SU-DHL-6 (cell line): ENCODE data around the gene SETSIP.

Experiments
- H2AFZ ChIP-seq: fragments of 200-600 bp; sonication (generic); 2 replicates; pipeline ENCODE4 v1.6.1; 2014; ENCODE audit warnings: low read depth, mild to moderate bottlenecking, moderate library complexity, mixed read lengths, antibody characterized with exemption, low read length; ENCODE audit not compliant: severe bottlenecking
- H3F3A ChIP-seq: fragments of 200-600 bp; shearing (Covaris generic); 2 replicates; pipeline ENCODE4 v1.6.0; 2016; ENCODE audit warnings: antibody characterized with exemption, mild to moderate bottlenecking; ENCODE audit not compliant: insufficient read depth
- H3K27ac ChIP-seq: fragments of 200-600 bp; sonication (generic); 2 replicates; pipeline ENCODE4 v1.5.1; 2016; ENCODE audit warnings: low read depth, mild to moderate bottlenecking, low read length, moderate library complexity, mixed read lengths
- H3K27me3 ChIP-seq: fragments of 200-600 bp; sonication (generic), shearing (Covaris generic); 2 replicates; pipeline ENCODE4 v1.6.0; 2014; ENCODE audit warnings: mild to moderate bottlenecking, low read length
- H3K36me3 ChIP-seq: fragments of 200-600 bp; sonication (generic); 2 replicates; pipeline ENCODE4 v1.6.1; 2014; ENCODE audit warnings: mild to moderate bottlenecking, low read length, mixed read lengths
- H3K4me2 ChIP-seq: fragments of 300-600, 200-600 bp; shearing (Covaris generic), sonication (generic); 2 replicates; pipeline ENCODE4 v1.6.0; 2014; ENCODE audit warnings: low read length, low read depth, mild to moderate bottlenecking; ENCODE audit not compliant: poor library complexity, severe bottlenecking
- H3K4me3 ChIP-seq: fragments of 200-600 bp; sonication (generic); 2 replicates; pipeline ENCODE4 v1.5.1; 2014; ENCODE audit warnings: antibody characterized with exemption, low read length, mild to moderate bottlenecking, mixed read lengths; ENCODE audit not compliant: insufficient read depth, poor library complexity, severe bottlenecking
- H3K79me2 ChIP-seq: fragments of 200-600 bp; sonication (generic); 2 replicates; pipeline ENCODE4 v1.6.1; 2014; ENCODE audit warnings: mild to moderate bottlenecking, low read length, moderate library complexity; ENCODE audit not compliant: insufficient read depth
- H3K9ac ChIP-seq: fragments of 200-600 bp; sonication (generic); 2 replicates; pipeline ENCODE4 v1.7.0; 2014; ENCODE audit warnings: mild to moderate bottlenecking, low read length
- H3K9me2 ChIP-seq: fragments of 200-600 bp; sonication (generic); replicated peaks from 2 replicates; pipeline ENCODE4 v1.6.1; 2014; ENCODE audit warnings: low read length; ENCODE audit not compliant: insufficient read depth
- H3K9me3 ChIP-seq: fragments of 200-600 bp; sonication (generic); 2 replicates; pipeline ENCODE4 v1.6.1; 2014; ENCODE audit warnings: low read length, mixed read lengths; ENCODE audit not compliant: insufficient read depth
- H4K20me1 ChIP-seq: fragments of 200-600 bp; sonication (generic); 2 replicates; pipeline ENCODE4 v1.6.1; 2014; ENCODE audit warnings: low read depth, mild to moderate bottlenecking, antibody characterized with exemption, low read length, moderate library complexity, mixed read lengths
- EZH2phosphoT487 ChIP-seq: fragments of 200-600 bp; sonication (generic), shearing (Covaris generic); conservative IDR thresholded peaks from 2 replicates; pipeline ENCODE4 v1.6.1; 2018; ENCODE audit warnings: mild to moderate bottlenecking, antibody characterized with exemption, low read length, moderate library complexity, mixed read lengths
- TF ChIP-seq, protein P1 (sequence below): fragments of 200-600 bp; sonication (generic); IDR thresholded peaks from one replicate; pipeline ENCODE4 v1.5.1; 2017; ENCODE audit warnings: antibody characterized with exemption, mild to moderate bottlenecking, low read length, moderate library complexity; ENCODE audit not compliant: insufficient read depth, poor library complexity, severe bottlenecking

The SETSIP gene, protein sequence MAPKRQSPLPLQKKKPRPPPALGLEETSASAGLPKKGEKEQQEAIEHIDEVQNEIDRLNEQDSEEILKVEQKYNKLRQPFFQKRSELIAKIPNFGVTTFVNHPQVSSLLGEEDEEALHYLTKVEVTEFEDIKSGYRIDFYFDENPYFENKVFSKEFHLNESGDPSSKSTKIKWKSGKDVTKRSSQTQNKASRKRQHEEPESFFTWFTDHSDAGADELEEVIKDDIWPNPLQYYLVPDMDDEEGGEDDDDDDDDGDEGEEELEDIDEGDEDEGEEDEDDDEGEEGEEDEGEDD

DNA sequence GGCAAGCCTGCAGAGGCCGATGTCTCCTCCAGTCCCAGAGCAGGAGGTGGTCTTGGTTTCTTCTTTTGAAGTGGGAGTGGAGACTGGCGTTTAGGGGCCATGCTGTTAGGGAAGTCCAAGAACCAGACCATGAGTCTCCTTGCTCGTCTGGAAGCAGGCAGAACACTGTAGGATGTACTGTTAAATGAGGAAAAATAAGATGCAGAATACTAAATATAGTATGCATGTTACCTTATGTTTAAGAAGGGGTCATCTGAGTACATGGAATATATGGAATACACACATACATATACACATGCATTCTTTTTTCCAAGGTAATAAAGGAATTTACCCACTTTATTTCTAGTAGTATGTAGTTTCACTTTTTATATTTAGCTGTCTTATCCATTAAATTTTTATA, at the start of gene SETSIP:
Gene SETSIP (minus strand): TSS at position 101 of the 400 bp plus-strand sequence. CDS start 0 bp downstream, at position 101.
- Histone ChIP-seq H3K27me3 (no peaks in the 10 kb centered on the region), H2AFZ (no peak within 1 kb of the TSS), H3K4me3 (no peak within 1 kb of the TSS), H3K9ac (no peak within 1 kb of the TSS), H3K27ac (no peak within 1 kb of the TSS), H3F3A (no peaks in the 10 kb centered on the region), H3K79me2 (no peaks in the 10 kb centered on the region), H3K36me3 (no peaks in the 10 kb centered on the region), H3K9me2 (no peaks in the 10 kb centered on the region), H3K4me2 (no peak within 1 kb of the TSS), H4K20me1 (no peaks in the 10 kb centered on the region), H3K9me3 (no peaks in the 10 kb centered on the region)
- TF ChIP-seq, protein P1, sequence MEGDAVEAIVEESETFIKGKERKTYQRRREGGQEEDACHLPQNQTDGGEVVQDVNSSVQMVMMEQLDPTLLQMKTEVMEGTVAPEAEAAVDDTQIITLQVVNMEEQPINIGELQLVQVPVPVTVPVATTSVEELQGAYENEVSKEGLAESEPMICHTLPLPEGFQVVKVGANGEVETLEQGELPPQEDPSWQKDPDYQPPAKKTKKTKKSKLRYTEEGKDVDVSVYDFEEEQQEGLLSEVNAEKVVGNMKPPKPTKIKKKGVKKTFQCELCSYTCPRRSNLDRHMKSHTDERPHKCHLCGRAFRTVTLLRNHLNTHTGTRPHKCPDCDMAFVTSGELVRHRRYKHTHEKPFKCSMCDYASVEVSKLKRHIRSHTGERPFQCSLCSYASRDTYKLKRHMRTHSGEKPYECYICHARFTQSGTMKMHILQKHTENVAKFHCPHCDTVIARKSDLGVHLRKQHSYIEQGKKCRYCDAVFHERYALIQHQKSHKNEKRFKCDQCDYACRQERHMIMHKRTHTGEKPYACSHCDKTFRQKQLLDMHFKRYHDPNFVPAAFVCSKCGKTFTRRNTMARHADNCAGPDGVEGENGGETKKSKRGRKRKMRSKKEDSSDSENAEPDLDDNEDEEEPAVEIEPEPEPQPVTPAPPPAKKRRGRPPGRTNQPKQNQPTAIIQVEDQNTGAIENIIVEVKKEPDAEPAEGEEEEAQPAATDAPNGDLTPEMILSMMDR, result no peak
- no peak for TF ChIP-seq EZH2phosphoT487

DNA sequence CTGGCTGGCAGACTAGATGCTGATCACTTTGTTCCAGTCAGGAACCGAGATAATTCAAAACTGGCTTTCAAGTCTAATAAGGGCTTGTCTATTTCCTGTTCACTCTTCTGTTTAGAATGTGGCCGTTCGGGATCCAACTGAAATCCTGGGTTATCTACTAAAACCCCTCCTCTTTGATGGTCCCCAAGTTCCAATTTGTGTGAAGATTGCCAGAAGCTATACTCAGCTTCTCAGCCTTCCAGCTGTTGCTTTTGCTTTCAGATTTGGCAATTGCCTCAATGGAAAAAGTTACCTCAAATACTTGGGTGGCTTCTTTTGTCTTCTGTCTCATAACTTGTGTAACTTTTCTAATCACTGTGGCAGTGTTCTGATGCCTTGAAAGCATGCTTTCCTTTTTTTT, 48.7 kb upstream of the SETSIP start:
- Histone ChIP-seq H3K9me3 (no peaks in the 10 kb centered on the region), H3K4me3 (no peak overlapping the region), H3K9me2 (no peaks in the 10 kb centered on the region), H2AFZ (no peak overlapping the region), H4K20me1 (no peaks in the 10 kb centered on the region), H3K4me2 (no peak overlapping the region), H3K27ac (no peak overlapping the region), H3K36me3 (no peaks in the 10 kb centered on the region), H3F3A (no peaks in the 10 kb centered on the region), H3K27me3 (no peaks in the 10 kb centered on the region), H3K9ac (no peak overlapping the region), H3K79me2 (no peaks in the 10 kb centered on the region)
- TF ChIP-seq EZH2phosphoT487, result no peak
- TF ChIP-seq, protein P1, result no peak

DNA sequence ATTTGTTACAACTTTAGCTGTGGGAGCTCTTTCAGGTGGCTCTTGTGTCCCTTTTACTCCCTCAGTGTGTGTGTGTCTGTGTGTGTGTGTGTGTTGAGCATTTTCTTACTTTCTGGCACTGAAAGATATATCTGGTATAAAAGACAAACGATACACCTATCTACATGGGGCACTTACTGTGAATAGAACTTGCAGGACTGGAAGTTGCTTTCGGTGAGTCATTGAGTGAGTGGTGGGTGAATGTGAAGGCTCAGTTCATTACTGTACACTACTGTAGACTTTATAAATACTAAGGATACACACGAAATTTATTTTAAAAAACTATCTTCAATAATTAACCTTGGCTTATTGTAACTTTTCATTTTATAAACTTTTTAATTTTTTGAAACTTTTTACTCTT, 43.6 kb upstream of the SETSIP start:
- no peak overlapping the region for H2AFZ ChIP-seq
- H3K9ac ChIP-seq, result no peak overlapping the region
- H3K4me3 ChIP-seq, result no peak overlapping the region
- H4K20me1 ChIP-seq, result no peaks in the 10 kb centered on the region
- H3K79me2 ChIP-seq, result no peaks in the 10 kb centered on the region
- H3K27me3 ChIP-seq, result no peaks in the 10 kb centered on the region
- H3K9me3 ChIP-seq, result no peaks in the 10 kb centered on the region
- no peak overlapping the region for H3K4me2 ChIP-seq
- no peak for TF ChIP-seq EZH2phosphoT487
- TF ChIP-seq, protein P1, result no peak
- H3K27ac ChIP-seq, result no peak overlapping the region
- H3F3A ChIP-seq, result no peaks in the 10 kb centered on the region
- H3K36me3 ChIP-seq, result no peaks in the 10 kb centered on the region
- no peaks in the 10 kb centered on the region for H3K9me2 ChIP-seq
